HG03442 (cell line): ENCODE measurements around the gene SLC16A7.
A peak's percentile ranks its signal among the peaks of the same experiment; 100 is the strongest.

ENCODE experiments used
- ATAC-seq: cut with Tn5 transposase; IDR thresholded peaks from one replicate; pipeline ENCODE4 v1.9.1; 2021; ENCODE audit warnings: mild to moderate bottlenecking, moderate library complexity; ENCODE audit not compliant: unreplicated experiment

The SLC16A7 gene

GRCh38 chr12:59620326-59620725 lies 24.5 kb downstream of the SLC16A7 start:
- ATAC-seq: peak; percentile 34

GRCh38 chr12:59624732-59625460 lies 29.1 kb downstream of the SLC16A7 start:
- ATAC-seq: no peak

- no peak for ATAC-seq
Measured at GRCh38 chr12:59626382-59626781, 30.6 kb downstream of the SLC16A7 start.

GRCh38 chr12:59627582-59627981 lies 31.8 kb downstream of the SLC16A7 start:
- ATAC-seq: no peak

GRCh38 chr12:59629890-59630289 lies 34.1 kb downstream of the SLC16A7 start:
- ATAC-seq: no peak

GRCh38 chr12:59632408-59632807 lies 36.6 kb downstream of the SLC16A7 start:
- no peak for ATAC-seq

- ATAC-seq: no peak
Measured at GRCh38 chr12:59634254-59634653, 38.4 kb downstream of the SLC16A7 start.

- peak; percentile 66 for ATAC-seq
Measured at GRCh38 chr12:59636945-59637691, 41.3 kb downstream of the SLC16A7 start.

GRCh38 chr12:59637692-59638070 lies 41.9 kb downstream of the SLC16A7 start:
- no peak for ATAC-seq

GRCh38 chr12:59643550-59643949 lies 47.7 kb downstream of the SLC16A7 start:
- no peak for ATAC-seq

GRCh38 chr12:59645242-59645641 lies 49.4 kb downstream of the SLC16A7 start:
- ATAC-seq: no peak

GRCh38 chr12:59646636-59647035 lies 50.8 kb downstream of the SLC16A7 start:
- no peak for ATAC-seq

GRCh38 chr12:59649203-59649602 lies 53.4 kb downstream of the SLC16A7 start:
- no peak for ATAC-seq

GRCh38 chr12:59650588-59651228 lies 54.9 kb downstream of the SLC16A7 start:
- ATAC-seq: no peak

- ATAC-seq: no peak
Measured at GRCh38 chr12:59651229-59651920, 55.5 kb downstream of the SLC16A7 start.

- no peak for ATAC-seq
Measured at GRCh38 chr12:59652130-59652529, 56.3 kb downstream of the SLC16A7 start.

GRCh38 chr12:59654061-59654460 lies 58.2 kb downstream of the SLC16A7 start:
- ATAC-seq: no peak

- ATAC-seq: no peak
Measured at GRCh38 chr12:59657266-59657665, 61.4 kb downstream of the SLC16A7 start.

GRCh38 chr12:59657711-59658110 lies 61.9 kb downstream of the SLC16A7 start:
- no peak for ATAC-seq

GRCh38 chr12:59660148-59660547 lies 64.3 kb downstream of the SLC16A7 start:
- no peak for ATAC-seq

GRCh38 chr12:59660921-59661597 lies 65.2 kb downstream of the SLC16A7 start:
- no peak for ATAC-seq
